Left lung (tissue), 10 donors: ENCODE data around the gene SDR39U1. TPM values are rescaled to one million over a fixed set of nuclear protein-coding genes. Genes with fewer than 3 reads are reported as not detected.

ENCODE experiments used
- ATAC-seq: fragments of 200-7000 bp; cut with Tn5 transposase; one replicate; pipeline ENCODE4 v1.9.1; 2020; ENCODE audit warnings: moderate library complexity
- DNase-seq, 4 donors: peaks; one replicate each; pipeline ENCODE4 v3.0.0-alpha.2; 2013 to 2020
- H3K27ac ChIP-seq, 2 donors: fragments of 200-600 bp; sonication (generic) in 1 of 2; one replicate each; pipeline versions ENCODE4 v1.5.0 to v1.8.0; 2020 to 2021
- H3K27me3 ChIP-seq, 2 donors: fragments of 200-600 bp; sonication (generic) in 1 of 2; one replicate each; pipeline versions ENCODE4 v1.5.0 to v1.8.0; 2020 to 2021
- H3K36me3 ChIP-seq, 2 donors: fragments of 200-600 bp; sonication (generic) in 1 of 2; one replicate each; pipeline versions ENCODE4 v1.5.0 to v1.8.0; 2020 to 2021
- H3K4me1 ChIP-seq, 2 donors: fragments of 200-600 bp; one replicate each; pipeline ENCODE4 v1.8.0; 2021
- H3K4me3 ChIP-seq, 2 donors: fragments of 200-600 bp; sonication (generic) in 1 of 2; one replicate each; pipeline versions ENCODE4 v1.5.0 to v1.8.0; 2020 to 2021; ENCODE audit warnings: mild to moderate bottlenecking in 1 of 2
- H3K9me3 ChIP-seq, 2 donors: fragments of 200-600 bp; sonication (generic) in 1 of 2; one replicate each; pipeline versions ENCODE4 v1.5.0 to v1.8.0; 2020 to 2021
- CTCF ChIP-seq, 2 donors: fragments of 200-600 bp; sonication (generic) in 1 of 2; IDR thresholded peaks; one replicate each; pipeline versions ENCODE4 v1.5.0 to v1.8.0; 2021; ENCODE audit warnings: antibody characterized with exemption in 2 of 2
- intact Hi-C, 2 donors: fragments of 100-400 bp; cut with DNase I; formaldehyde crosslinking; loops; one replicate each; pipeline versions ENCODE4 v1.11.2 to v1.14.2; 2022
- polyA plus RNA-seq, 6 donors: library from polyadenylated mRNA; unstranded; fragments of 120-200 nt; gene quantifications; one replicate each; pipeline ENCODE4 v1.2.1, GENCODE V29; 2013; ENCODE audit not compliant: insufficient read length in 6 of 6
- total RNA-seq, 2 donors: library from RNA; stranded (reverse); fragmentation: NEBNext Ultra II Directional; extraction: Animal tissue kit (Norgen Biotek cat#: 25700); gene quantifications; one replicate each; pipeline ENCODE4 v1.2.1, GENCODE V29; 2021
- donor health status: DM: no; HTN: yes; CAD: no.
- donor health status: DM: no; HTN: no; CAD: no.

SDR39U1 gene
- total and polyA plus RNA-seq, 8 donors = 32.7 to 51.9 (median 43.3) TPM

- no peak for TF ChIP-seq CTCF (IDR thresholded peaks at IDR 0.05)
- Histone ChIP-seq H3K4me1 (peaks cover 25 to 66% of the 10 kb centered on the region in 2 donors), H3K36me3 (peaks cover 0 to 74% of the 10 kb centered on the region in 2 donors), H3K27me3 (no peaks in the 10 kb centered on the region), H3K9me3 (no peaks in the 10 kb centered on the region), H3K27ac (peak overlapping the region in 1 of 2 donors; percentile 69), H3K4me3 (no peak overlapping the region)
- intact Hi-C loops = loop anchor here in 1 of 2 donors (10.0 kb wide), 1 partner anchor 100 kb away; the partner anchor contains the start of genes ADCY4 and RIPK3
- DNase-seq (no peak), ATAC-seq (no peak)
These were observed 7.3 kb downstream of the SDR39U1 start for GRCh38 chr14:24435192-24435810.

- Histone ChIP-seq H3K36me3 (peaks cover 0 to 68% of the 10 kb centered on the region in 2 donors), H3K4me3 (no peak overlapping the region), H3K9me3 (no peaks in the 10 kb centered on the region), H3K27ac (peak overlapping the region in 1 of 2 donors; percentile 69), H3K4me1 (peaks cover 25 to 61% of the 10 kb centered on the region in 2 donors), H3K27me3 (no peaks in the 10 kb centered on the region)
- ATAC-seq (no peak), DNase-seq (no peak)
- intact Hi-C loops = loop anchor here (5.0 to 10.0 kb wide), 3 partner anchors 67 to 102 kb away; partner anchors contain the start of genes ADCY4 (in 1 of the 2), NFATC4 (in 1 of the 2) and RIPK3 (in 1 of the 2)
- no peak for TF ChIP-seq CTCF (IDR thresholded peaks at IDR 0.05)
These were observed 7.9 kb downstream of the SDR39U1 start for GRCh38 chr14:24434676-24435075.

DNA sequence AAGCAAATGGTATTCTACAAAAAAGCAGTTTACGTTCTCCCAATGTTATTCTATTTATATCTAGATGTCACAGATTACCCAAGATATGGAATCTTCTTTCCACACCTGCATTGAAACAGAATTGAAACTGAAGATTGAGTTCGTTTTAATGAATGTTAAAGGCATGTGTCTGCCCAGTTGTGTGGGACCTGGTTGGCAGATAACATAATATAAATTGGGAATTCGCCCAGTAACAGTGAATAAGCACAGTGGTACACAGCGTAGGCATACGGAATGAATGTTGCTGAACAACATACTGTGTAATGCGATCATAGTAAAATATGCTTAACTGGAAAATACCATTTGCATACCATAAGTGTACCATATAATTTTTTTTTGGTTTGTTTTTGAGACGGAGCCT, 8.5 kb downstream of the SDR39U1 start:
- Histone ChIP-seq H3K27ac (no peak overlapping the region), H3K4me3 (no peak overlapping the region), H3K9me3 (no peaks in the 10 kb centered on the region), H3K4me1 (peaks cover 31 to 62% of the 10 kb centered on the region in 2 donors), H3K36me3 (peaks cover 0 to 61% of the 10 kb centered on the region in 2 donors), H3K27me3 (no peaks in the 10 kb centered on the region)
- ATAC-seq (no peak), DNase-seq (no peak)
- TF ChIP-seq CTCF (IDR thresholded peaks at IDR 0.05) = no peak
- intact Hi-C loops = loop anchor here (5.0 to 10.0 kb wide), 3 partner anchors 67 to 102 kb away; partner anchors contain the start of genes ADCY4 (in 1 of the 2), NFATC4 (in 1 of the 2) and RIPK3 (in 1 of the 2)

- Histone ChIP-seq H3K36me3 (peaks cover 0 to 46% of the 10 kb centered on the region in 2 donors), H3K4me3 (peak overlapping the region in 1 of 2 donors; percentile 90), H3K27me3 (no peaks in the 10 kb centered on the region), H3K4me1 (peaks cover 31 to 53% of the 10 kb centered on the region in 2 donors), H3K9me3 (no peaks in the 10 kb centered on the region), H3K27ac (no peak overlapping the region)
- TF ChIP-seq CTCF (IDR thresholded peaks at IDR 0.05) = no peak
- DNase-seq (peak in 1 of 4 donors; percentile 79), ATAC-seq (no peak)
- intact Hi-C loops = loop anchor here (5.0 to 10.0 kb wide), 3 partner anchors 65 to 100 kb away; partner anchors contain the start of genes ADCY4 (in 1 of the 2), NFATC4 (in 1 of the 2) and RIPK3 (in 1 of the 2)
These were observed 10.1 kb downstream of the SDR39U1 start for GRCh38 chr14:24432259-24433131.
